IPS DF 4.7 (cell line): ENCODE data around the gene PPP1R36.
"Not testable (repeated sequence)": the region's sequence is repeated elsewhere in the genome, so short reads cannot be mapped to it uniquely, and the experiment has no call there.

Source experiments
- DNase-seq: peaks from one replicate; pipeline ENCODE4 v3.0.0-alpha.2; 2013; ENCODE audit warnings: low spot score; ENCODE audit errors: extremely low read depth

PPP1R36 gene

DNA sequence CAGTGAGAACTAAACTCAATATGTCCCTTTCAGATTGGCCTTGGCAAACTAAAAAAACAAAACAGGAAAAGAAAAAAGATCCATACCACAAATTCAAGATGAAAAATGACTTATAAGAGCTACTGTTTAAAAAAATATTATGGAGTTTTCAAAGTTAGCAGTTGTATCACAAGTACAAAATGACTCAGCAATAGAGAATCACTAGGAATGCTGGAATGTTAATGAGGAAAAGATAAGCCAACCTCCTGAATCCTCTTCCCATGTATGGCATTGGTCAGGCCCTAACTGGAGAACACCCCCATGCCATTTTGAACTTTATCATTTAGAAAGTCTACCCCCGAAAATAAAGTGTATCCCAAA lies 62.2 kb downstream of the PPP1R36 start:
- DNase-seq, result no peak

DNA sequence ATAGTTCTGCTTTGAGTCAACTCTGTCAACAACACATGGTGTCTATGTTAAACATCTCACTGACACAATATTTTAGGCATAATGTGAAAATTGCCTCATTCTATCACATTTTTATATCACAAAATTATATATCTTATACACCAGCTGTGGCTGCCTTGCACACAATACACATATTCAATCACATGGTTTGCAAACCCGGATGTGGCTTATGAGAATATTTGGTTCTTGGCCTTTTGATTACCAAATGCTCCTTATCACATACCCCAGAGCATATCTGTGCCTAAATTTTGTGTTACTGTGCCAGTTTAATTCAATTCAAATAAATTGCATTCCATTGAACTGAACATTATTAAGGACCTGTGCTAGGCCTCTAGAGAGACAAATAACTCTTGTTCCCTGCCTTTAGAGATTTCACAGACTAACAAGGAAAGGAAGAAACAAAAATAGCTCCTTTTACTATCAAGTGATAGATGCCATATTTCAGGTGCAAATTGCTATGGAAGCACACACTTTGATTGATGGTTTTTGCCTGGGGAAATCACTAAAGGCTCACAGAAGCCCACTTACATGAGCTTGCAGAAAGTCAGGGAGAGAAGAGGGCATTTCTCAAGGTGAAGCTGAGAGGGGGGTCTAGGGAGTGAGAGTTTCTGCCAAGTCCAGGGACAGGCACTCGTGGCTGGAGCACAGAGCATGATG lies 63.4 kb downstream of the PPP1R36 start:
- DNase-seq, result no peak

DNA sequence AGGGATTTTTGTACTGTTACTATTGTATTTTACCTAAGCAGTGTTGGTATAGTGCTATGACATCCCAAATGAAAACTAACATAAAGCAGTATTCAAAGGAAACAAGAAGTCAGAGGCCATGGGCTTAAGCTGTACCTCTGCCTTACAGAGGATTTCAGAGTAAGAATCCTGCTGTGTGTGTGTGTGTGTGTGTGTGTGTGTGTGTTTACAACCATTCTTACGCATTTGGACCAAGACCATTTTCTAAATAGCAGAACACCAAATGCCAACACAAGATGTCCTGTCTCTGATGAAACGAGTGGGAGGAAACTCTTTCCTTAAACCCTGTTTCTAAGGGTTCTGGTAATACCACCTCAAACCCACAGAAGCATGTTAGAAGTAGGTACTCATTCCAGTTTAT lies 64.4 kb downstream of the PPP1R36 start:
- DNase-seq, result no peak

DNA sequence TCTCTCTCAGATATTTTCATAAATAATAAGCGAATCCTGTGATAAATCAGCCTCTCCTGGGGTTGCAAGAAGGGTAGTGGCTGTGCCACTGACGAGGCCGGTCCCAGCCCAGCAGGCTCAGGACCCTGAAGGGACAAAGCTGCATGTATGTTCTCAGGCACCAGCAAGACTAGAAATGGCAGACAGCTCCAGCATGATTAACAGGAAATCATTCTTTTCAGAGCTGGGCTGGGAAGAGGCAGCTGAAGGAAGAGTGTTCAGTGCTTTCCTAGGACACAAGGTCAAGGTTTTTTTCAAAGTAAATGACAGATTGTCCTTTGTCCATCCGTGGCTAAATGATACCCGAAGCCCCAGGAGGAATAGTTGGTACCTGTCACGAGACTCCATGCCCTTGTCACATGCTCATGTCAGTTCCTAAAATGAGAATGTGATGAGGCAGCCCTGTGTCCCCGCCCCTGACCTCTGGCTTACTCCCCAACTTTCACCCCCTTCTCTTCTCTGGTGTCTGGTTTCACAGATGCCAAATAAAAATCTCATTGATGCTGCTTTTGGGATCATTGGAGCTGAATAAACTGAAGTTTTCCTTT lies 65.1 kb downstream of the PPP1R36 start:
- DNase-seq, result no peak

DNA sequence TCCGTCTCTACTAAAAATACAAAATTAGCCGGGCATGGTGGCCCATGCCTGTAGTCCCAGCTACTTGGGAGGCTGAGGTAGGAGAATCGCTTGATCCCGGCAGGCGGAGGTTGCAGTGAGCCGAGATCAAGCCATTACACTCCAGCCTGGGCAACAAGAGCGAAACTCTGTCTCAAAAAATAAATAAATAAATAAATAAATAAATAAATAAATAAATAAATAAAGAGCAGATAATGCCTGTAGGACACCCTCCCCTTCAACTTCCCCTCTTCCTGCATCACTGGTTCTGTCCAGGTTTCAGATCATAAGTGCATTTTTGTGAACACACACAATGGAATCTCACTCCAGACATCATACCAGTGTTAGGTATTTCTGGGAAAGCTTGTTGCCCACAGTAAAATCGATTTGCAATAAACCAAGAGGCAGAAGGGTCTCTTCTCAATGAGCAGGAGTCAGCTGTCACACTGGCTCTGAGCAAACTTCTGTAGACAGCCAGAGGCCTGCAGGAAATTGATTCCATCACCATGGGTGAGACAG lies 68.2 kb downstream of the PPP1R36 start:
- DNase-seq, result not testable (repeated sequence)

DNA sequence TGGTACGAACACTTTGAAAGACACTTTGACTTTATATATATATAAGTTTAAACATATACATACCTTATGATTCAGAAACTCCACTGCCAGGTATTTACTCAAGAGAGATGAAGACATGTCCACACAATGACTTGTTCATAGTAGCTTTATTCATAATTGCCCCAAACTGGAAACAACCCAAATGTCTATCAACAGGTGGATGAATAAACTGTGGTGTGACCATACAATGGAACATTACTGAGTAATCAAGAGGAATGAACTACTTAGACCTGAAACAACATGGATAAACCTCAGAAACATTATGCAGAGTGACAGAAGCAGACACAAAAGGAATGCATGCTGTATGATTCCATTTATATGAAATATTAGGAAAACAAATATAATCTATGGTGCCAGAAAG lies 71.1 kb downstream of the PPP1R36 start:
- DNase-seq, result no peak

DNA sequence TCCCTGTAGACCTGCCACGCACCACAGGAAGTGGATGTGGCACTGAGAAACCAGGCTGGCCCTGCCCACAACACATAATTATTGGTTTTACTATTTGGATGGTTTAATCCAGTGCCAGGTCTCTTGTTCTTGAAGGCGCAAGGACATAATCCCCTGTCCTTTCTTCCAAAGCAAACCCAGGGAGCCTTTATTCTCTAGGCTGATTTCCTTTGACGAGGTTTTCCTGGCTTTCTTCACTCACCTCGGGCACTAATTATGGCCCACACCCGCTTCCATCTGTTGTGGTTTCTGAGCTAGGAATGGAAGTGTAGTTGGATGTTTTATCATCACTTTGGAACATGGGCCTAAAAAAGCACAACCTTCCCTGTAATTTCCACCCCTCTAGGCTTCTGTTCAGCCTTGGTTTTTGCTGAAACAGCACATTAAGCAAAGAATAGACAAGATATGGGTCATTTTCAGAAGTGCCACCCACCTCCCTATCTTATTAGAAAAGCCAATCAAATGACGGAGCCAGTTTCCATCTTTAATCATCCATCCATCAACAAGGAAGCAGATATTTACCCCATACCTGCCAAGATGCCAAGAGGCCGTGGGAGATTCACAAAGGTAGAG lies 73.9 kb downstream of the PPP1R36 start:
- no peak for DNase-seq

DNA sequence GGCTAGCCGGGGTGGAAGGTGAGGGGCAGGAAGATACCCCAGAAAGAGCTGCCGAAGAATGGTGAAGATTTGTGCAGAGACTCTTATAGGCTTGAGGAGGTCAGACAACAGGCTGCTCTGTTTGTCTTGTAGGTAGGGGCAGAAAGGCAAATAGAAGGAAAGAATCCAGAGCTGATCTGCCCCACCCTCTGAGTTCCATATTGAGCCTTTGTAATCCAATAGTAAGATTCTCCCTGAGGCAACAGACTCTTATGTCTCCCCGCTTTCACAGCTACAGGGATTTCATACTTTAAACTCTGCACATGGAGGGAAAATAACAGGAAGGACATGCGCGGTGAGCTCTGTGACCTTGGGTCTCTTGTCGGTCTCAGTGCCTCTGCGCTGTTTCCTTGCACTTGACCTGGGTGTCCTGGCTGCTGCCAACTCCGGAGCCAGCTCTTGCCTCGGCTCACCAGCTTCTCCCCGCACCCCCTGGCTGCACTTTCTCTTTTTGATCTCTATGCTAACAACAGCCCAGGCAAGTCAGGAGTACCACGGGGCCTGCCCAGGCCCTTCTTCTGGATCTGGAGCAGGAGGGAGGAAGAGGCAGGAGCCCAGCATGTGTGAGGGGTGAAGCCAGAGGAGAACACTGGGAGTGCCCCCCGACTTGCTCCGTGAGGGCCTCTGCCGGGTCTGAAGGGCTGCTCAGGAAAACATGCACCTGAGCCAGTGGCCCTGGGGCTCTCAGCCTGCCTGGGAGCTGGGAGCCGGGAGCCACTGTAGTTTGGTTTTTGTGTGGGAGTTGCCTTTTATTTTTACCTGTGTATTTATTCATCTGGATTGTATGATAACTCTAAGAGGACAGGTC lies 75.8 kb downstream of the PPP1R36 start:
- no peak for DNase-seq

DNA sequence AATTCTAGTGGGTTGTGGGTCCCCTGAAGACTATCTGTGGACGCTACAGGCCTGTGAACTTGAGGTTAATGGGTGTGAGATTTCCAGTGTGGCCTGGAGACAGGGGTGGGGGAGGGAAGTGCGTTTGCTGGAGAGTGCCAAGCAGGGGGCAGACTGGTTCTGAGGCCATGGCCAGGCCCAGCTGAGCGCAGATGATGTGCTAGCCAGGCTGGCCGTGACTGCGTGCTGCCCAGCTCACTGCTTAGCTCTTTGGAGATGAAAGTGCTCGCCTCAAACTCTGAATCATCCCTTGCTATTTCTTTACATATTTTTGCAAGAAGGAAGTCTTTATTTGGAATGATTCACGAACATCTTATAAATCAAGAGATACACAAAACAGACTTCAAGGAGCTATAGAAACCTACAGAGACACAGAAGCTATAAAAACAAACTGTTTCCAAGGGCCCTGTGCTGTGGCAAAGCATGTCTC lies 79.2 kb downstream of the PPP1R36 start:
- no peak for DNase-seq

DNA sequence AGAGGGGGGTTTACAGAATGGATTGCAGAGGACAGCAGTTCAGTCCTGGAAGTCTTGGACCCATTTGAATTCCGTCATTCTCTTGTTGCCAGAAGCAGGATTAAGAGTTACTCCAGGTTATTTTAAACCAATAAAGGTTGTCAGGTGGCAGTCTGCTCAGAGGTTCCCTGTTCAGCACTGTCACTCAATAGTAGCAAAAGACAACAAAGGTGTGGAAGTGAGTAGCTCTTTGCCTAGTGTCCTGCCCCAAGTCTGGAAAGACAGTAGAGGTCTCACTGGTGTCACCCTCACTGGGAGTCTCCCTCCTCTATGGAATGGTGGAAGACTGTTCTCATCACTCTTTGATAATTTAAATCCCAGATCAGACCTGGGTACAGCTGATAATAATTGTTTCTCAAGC lies 81.0 kb downstream of the PPP1R36 start:
- DNase-seq, result no peak

DNA sequence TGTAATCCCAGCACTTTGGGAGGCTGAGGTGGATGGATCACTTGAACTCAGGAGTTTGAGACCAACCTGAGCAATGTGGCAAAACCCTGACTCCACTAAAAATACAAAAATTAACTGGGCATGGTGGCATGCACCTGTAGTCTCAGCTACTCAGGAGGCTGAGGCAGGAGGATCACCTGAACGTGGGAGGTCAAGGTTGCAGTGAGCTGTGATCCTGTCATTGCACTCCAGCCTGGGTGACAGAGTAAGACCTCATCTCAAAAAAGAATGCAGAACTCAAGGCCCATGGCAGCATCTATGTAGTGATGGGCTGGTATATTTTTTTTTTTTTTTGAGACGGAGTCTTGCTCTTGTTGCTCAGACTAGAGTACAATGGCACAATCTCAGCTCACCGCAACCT lies 81.5 kb downstream of the PPP1R36 start:
- DNase-seq, result not testable (repeated sequence)

DNA sequence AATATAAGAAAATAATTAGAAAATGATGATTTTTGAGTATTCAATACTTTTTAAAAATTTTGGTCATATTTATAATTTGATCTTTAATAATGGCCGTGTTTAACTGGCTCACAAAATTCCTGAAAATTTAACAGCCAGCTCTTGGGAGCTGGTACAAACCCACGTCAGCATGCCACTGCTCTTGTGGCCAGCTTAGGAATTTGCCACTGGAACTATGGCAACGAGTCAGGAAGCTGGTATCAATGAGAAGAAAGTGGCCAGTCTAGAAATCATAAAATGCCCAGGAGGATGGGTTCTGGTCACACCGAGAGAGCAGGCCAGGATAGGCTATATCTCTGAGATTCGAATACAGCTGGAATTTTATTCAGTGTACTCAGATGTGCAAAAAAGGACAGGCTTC lies 82.3 kb downstream of the PPP1R36 start:
- no peak for DNase-seq

DNA sequence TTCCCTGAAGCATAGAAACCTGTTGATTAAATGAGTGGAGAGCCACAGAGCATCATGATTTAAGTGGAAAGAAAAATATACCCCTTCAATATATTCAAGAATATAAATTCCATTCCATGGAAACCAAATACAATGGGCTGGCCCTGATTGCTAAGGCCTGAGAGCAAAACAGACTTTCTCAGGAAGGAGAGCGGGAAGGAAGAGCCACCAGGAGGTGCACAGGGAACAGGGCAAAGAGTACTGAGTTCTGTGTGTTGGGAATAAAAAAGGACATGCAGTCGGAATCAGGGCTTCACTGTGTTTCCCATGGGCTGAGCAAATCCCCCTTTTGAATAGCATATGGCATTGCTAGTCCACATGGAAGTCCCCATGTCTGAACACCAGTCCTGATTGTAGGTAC lies 84.8 kb downstream of the PPP1R36 start:
- DNase-seq, result no peak

DNA sequence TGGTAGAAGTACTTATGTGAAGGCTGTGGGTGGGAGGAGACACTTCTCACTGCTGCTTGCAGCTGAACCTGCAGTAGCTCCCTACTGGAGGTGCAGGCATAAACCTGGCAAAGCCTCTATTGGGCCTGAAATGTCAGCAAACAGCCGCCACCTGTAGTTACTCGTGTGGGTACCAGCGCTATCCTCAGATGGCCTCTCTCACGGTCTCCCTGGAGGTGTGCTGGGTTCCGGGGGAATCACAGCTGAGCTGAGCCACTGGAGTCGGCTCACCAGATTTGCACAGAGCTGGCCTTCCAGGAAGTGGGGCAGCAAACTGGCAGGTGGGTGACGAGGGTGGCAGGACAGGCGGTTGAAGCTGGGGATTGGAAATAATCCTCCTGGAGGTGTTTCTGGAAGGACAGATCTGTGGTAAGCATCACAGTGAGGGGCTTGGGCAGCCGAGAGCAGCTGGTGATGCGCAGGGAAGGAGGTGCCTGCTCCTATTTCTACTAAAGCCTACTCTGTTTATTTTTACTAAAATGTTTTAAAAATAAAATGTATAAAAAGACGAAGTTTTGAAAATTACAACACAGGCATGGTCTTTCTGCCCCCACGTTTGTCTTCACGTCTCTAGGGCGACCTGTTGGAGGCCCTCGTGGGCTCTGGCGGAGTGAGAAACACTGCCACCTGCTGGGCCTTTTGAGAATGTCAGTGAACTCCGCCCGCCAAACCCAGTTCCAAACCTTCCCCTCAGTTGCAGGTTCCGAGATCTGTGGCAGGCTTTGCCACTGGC lies 86.6 kb downstream of the PPP1R36 start:
- DNase-seq, result peak; percentile 38

DNA sequence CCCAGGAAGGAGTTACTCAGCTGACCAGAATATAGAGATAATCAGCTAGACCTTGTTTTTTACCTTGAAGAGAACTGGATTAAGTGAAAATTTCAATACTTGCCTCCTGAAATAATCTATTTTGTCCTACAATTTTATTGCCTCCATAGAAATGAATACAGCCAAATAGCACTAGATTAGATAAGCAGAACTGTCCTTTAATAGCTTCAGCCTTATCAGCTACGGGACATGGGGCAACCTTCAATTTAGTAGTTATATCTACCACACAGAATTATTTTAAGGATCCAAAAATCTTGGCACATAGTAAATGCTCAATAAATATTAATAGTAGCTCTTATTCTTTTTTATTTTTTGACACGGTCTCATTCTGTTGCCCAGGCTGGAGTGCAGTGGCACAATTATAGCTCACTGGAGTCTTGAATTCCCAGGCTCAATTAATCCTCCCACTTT lies 87.2 kb downstream of the PPP1R36 start:
- DNase-seq, result no peak

DNA sequence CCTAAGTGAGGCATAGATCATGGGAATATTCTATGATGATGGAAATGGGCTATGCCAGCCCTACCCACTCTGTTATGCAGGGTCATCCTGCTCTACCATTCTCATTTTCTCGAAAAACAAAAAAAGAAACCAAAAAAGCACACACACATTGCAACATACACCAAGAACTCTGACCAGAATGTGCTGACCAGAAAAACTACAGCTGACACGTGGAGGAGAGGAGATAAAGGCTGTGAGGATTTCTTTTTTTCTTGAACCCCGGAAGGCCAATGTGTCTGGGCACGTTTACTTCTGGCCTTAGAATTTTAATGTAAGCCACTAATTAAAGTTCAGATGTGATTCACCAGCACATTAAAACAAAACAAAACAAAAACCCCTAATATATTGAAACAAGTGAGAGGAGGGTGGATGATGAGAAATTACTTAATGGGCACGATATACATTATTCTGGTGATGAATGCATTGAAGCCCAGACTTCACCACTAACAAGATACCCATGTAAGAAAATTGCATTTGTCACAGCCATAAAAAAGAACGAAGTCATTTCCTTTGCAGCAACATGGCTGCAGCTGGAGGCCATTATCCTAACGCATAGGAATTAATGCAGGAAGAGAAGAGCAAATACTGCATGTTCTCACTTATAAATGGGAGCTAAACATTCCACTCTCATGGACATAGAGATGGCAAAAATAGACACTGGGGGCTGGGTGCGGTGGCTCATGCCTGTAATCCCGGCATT lies 88.1 kb downstream of the PPP1R36 start:
- no peak for DNase-seq

DNA sequence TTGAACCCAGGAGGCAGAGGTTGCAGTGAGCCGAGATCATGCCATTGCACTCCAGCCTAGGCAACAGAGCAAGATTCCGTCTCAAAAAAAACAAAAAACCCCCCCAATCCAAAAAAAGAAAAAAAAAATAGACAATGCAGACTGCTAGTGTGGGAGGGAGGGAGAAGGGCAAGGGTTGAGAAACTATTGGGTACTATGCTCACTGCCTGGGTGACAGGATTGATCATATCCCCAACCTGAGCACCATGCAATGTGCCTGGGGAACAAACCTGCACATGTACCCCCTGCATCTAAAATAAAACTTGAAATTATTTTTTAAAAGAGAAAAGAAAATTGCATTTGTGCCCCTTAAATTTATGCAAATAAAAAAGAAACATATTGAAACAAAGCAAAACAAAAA lies 88.9 kb downstream of the PPP1R36 start:
- no peak for DNase-seq
